ENCODE data around the gene PRDX5. TPM values are rescaled to one million over a fixed set of nuclear protein-coding genes. Genes with fewer than 3 reads are reported as not detected.
"Not testable (repeated sequence)": the region's sequence is repeated elsewhere in the genome, so short reads cannot be mapped to it uniquely, and the experiment has no call there.

Gene PRDX5
- total and polyA plus RNA-seq, 2 donors from 2014 or later, result 192 to 1,026 TPM

GRCh38 chr11:64313491-64314145 lies 4.3 kb upstream of the PRDX5 start:
- H3K4me1 ChIP-seq (ENCODE audit: control insufficient read depth in 2 of 3, insufficient read depth in 2 of 3, low read depth in 1 of 3, low read length in 3 of 3), result peaks cover 0 to 9% (median 5%) of the 10 kb centered on the region in 3 donors
- H3K27me3 ChIP-seq (ENCODE audit: control insufficient read depth, insufficient read depth, low read length), result no peaks in the 10 kb centered on the region
- H3K27ac ChIP-seq (ENCODE audit: low read depth in 2 of 2, low read length in 2 of 2), result no peak overlapping the region
- H3K9ac ChIP-seq (ENCODE audit: low read length in 3 of 3), result no peak overlapping the region
- TF ChIP-seq CTCF (IDR thresholded peaks at IDR 0.05; ENCODE audit: borderline replicate concordance, extremely low read depth, insufficient read depth), result no peak
- H3K4me3 ChIP-seq (ENCODE audit: low read length in 3 of 3), result no peak overlapping the region
- peaks cover 0 to 8% (median 8%) of the 10 kb centered on the region in 3 donors for H3K36me3 ChIP-seq (ENCODE audit: control insufficient read depth in 2 of 3, insufficient read depth in 3 of 3, low read length in 3 of 3)
- intact Hi-C loops (cut with DNase I), result no loop called here
- FAIRE-seq (no peak), DNase-seq (peak in 1 of 5 donors; percentile 83)
- H3K9me3 ChIP-seq (ENCODE audit: control insufficient read depth in 2 of 3, insufficient read depth in 1 of 3, low read length in 3 of 3), result no peaks in the 10 kb centered on the region

DNA sequence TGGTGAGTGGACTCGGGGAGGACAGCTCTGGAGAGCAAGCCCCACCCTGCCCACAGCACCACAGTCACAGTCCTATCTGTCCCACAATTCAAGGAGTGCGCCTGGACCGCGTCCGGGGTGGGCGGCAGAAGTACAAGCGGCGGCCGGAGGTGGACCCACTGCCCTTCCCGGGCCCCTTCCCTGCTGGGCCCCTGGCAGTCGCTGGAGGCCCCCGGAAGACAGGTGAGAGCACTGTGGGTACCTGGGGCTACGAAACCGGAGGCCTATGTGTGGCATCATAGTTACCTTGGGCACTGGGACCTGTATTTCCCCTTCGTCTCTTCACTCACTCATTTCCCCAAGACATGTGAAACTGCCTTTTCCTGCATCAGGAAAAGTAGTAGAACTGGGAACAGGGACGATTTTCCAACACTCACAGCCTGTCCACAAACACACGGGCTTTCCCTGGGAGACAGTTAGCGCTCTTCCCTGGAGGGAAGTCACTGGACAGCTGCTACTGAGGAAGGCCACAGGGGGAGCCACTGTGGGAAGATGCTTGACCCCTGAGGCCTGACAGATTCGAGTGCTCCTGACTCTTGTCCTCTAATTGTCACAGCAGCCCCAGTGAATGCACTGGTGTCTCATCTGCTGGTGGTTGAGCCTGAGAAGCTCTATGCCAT lies 3.6 kb upstream of the PRDX5 start:
- H3K4me3 ChIP-seq (ENCODE audit: low read length in 3 of 3), result no peak overlapping the region
- no peak overlapping the region for H3K27ac ChIP-seq (ENCODE audit: low read depth in 2 of 2, low read length in 2 of 2)
- FAIRE-seq, result no peak
- no peak overlapping the region for H3K9ac ChIP-seq (ENCODE audit: low read length in 3 of 3)
- peaks cover 0 to 8% (median 8%) of the 10 kb centered on the region in 3 donors for H3K36me3 ChIP-seq (ENCODE audit: control insufficient read depth in 2 of 3, insufficient read depth in 3 of 3, low read length in 3 of 3)
- intact Hi-C loops (cut with DNase I), result no loop called here
- no peak for TF ChIP-seq CTCF (IDR thresholded peaks at IDR 0.05; ENCODE audit: borderline replicate concordance, extremely low read depth, insufficient read depth)
- no peaks in the 10 kb centered on the region for H3K9me3 ChIP-seq (ENCODE audit: control insufficient read depth in 2 of 3, insufficient read depth in 1 of 3, low read length in 3 of 3)
- peak in 1 of 5 donors; percentile 35 for DNase-seq
- peaks cover 0 to 14% (median 9%) of the 10 kb centered on the region in 3 donors for H3K4me1 ChIP-seq (ENCODE audit: control insufficient read depth in 2 of 3, insufficient read depth in 2 of 3, low read depth in 1 of 3, low read length in 3 of 3)
- H3K27me3 ChIP-seq (ENCODE audit: control insufficient read depth, insufficient read depth, low read length), result no peaks in the 10 kb centered on the region

GRCh38 chr11:64314805-64315561 lies 2.9 kb upstream of the PRDX5 start:
- FAIRE-seq (no peak), DNase-seq (no peak)
- Histone ChIP-seq H3K4me3 (ENCODE audit: low read length in 3 of 3) (no peak overlapping the region), H3K36me3 (ENCODE audit: control insufficient read depth in 2 of 3, insufficient read depth in 3 of 3, low read length in 3 of 3) (peaks cover 0 to 10% (median 8%) of the 10 kb centered on the region in 3 donors), H3K9me3 (ENCODE audit: control insufficient read depth in 2 of 3, insufficient read depth in 1 of 3, low read length in 3 of 3) (no peaks in the 10 kb centered on the region), H3K27me3 (ENCODE audit: control insufficient read depth, insufficient read depth, low read length) (no peaks in the 10 kb centered on the region), H3K27ac (ENCODE audit: low read depth in 2 of 2, low read length in 2 of 2) (no peak overlapping the region), H3K9ac (ENCODE audit: low read length in 3 of 3) (no peak overlapping the region), H3K4me1 (ENCODE audit: control insufficient read depth in 2 of 3, insufficient read depth in 2 of 3, low read depth in 1 of 3, low read length in 3 of 3) (peaks cover 0 to 18% (median 11%) of the 10 kb centered on the region in 3 donors)
- no peak for TF ChIP-seq CTCF (IDR thresholded peaks at IDR 0.05; ENCODE audit: borderline replicate concordance, extremely low read depth, insufficient read depth)
- intact Hi-C loops (cut with DNase I), result no loop called here

DNA sequence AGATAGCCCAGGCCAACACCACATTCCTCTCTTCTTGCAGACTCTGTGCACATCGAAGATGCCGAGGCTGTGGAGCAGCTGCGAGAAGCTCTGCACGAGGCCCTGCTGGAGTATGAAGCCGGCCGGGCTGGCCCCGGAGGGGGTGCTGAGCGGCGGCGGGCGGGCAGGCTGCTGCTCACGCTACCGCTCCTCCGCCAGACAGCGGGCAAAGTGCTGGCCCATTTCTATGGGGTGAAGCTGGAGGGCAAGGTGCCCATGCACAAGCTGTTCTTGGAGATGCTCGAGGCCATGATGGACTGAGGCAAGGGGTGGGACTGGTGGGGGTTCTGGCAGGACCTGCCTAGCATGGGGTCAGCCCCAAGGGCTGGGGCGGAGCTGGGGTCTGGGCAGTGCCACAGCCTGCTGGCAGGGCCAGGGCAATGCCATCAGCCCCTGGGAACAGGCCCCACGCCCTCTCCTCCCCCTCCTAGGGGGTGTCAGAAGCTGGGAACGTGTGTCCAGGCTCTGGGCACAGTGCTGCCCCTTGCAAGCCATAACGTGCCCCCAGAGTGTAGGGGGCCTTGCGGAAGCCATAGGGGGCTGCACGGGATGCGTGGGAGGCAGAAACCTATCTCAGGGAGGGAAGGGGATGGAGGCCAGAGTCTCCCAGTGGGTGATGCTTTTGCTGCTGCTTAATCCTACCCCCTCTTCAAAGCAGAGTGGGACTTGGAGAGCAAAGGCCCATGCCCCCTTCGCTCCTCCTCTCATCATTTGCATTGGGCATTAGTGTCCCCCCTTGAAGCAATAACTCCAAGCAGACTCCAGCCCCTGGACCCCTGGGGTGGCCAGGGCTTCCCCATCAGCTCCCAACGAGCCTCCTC lies 2.0 kb upstream of the PRDX5 start:
- H3K27ac ChIP-seq (ENCODE audit: low read depth in 2 of 2, low read length in 2 of 2); FAIRE-seq; H3K27me3 ChIP-seq (ENCODE audit: control insufficient read depth, insufficient read depth, low read length); intact Hi-C loops (cut with DNase I); H3K9me3 ChIP-seq (ENCODE audit: control insufficient read depth in 2 of 3, insufficient read depth in 1 of 3, low read length in 3 of 3); DNase-seq; H3K9ac ChIP-seq (ENCODE audit: low read length in 3 of 3): not testable (repeated sequence)
- Histone ChIP-seq H3K4me3 (ENCODE audit: low read length in 3 of 3) (peak overlapping the region in 1 of 3 donors; percentile 92), H3K4me1 (ENCODE audit: control insufficient read depth in 2 of 3, insufficient read depth in 2 of 3, low read depth in 1 of 3, low read length in 3 of 3) (peaks cover 0 to 16% (median 9%) of the 10 kb centered on the region in 3 donors), H3K36me3 (ENCODE audit: control insufficient read depth in 2 of 3, insufficient read depth in 3 of 3, low read length in 3 of 3) (peaks cover 0 to 10% (median 8%) of the 10 kb centered on the region in 3 donors)

Measured in kidney (tissue), 14 donors.